IPS DF 4.7 (cell line): Measurements from ENCODE around the gene LPO.

Experiments used
- DNase-seq: peaks from one replicate; pipeline ENCODE4 v3.0.0-alpha.2; 2013; ENCODE audit warnings: low spot score; ENCODE audit errors: extremely low read depth

Gene LPO

DNA sequence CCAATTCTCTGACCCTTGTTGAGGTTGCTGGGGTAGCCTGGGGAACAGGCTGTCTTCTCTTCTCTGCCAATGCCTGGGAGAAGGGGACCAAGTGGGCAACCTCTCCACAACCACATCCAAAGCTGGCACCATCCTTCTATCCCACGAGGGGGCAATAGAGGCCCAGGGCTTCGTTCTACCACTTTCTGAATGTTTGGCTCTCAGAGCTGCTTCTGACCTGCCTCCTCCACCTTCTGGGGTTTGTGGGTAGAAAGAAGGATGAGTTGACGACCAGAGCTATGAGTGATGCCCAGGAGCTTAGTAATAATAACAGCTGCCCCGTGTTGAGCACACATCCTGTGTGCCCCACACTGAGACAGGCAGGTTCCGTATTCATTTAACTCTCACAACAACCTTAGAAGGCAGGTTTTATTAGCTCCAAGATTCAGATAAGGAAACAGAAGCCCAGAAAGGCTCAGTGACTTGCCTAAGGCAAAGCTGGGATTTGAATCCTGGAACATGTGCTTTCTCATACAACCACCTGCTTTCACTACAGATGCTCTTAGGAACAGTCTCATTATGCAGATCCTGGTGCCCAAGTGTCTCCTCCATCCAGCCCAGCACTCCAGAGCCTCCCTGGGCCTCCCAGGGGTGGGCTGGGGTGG is 79.2 kb downstream of the LPO start:
- no peak for DNase-seq

GRCh38 chr17:58318065-58318481 is 79.7 kb downstream of the LPO start:
- no peak for DNase-seq
